GM18517 (cell line): ENCODE measurements around the gene UBL4A.

ENCODE experiments used
- ATAC-seq: cut with Tn5 transposase; IDR thresholded peaks from one replicate; pipeline ENCODE4 v1.9.1; 2021; ENCODE audit warnings: mild to moderate bottlenecking, moderate library complexity; ENCODE audit not compliant: unreplicated experiment

Gene UBL4A

GRCh38 chrX:154441984-154442707 lies 44.3 kb downstream of the UBL4A start:
- no peak for ATAC-seq

GRCh38 chrX:154441564-154441963 lies 44.9 kb downstream of the UBL4A start:
- no peak for ATAC-seq

GRCh38 chrX:154440623-154441357 lies 45.6 kb downstream of the UBL4A start:
- ATAC-seq, result no peak

GRCh38 chrX:154439841-154440240 lies 46.6 kb downstream of the UBL4A start:
- no peak for ATAC-seq

GRCh38 chrX:154437971-154438893 lies 48.2 kb downstream of the UBL4A start:
- ATAC-seq, result no peak

GRCh38 chrX:154436983-154437752 lies 49.2 kb downstream of the UBL4A start, which contains the start of gene GDI1:
Gene GDI1, plus strand, starts transcription at chrX:154437154. Its CDS starts 101 bp downstream, at chrX:154437255.
- ATAC-seq, result peak; percentile 48

- no peak for ATAC-seq
These were observed 49.9 kb downstream of the UBL4A start for GRCh38 chrX:154436374-154436982.

GRCh38 chrX:154435171-154435733 lies 51.2 kb downstream of the UBL4A start:
- ATAC-seq, result no peak

GRCh38 chrX:154434394-154435168 lies 51.8 kb downstream of the UBL4A start:
- no peak for ATAC-seq
